Adipose tissue (tissue), 3 donors: ENCODE results near the gene ST8SIA4. TPM values are rescaled to one million over a fixed set of nuclear protein-coding genes. Genes with fewer than 3 reads are reported as not detected.

Experiments used
- H3K27ac ChIP-seq: one replicate; pipeline ENCODE4 v1.5.1; 2013; ENCODE audit warnings: low read depth, low read length
- WGBS, 3 donors: extraction: QIAGEN DNeasy Blood & Tissue Kit; methylation state at CpG; one replicate each; pipeline ENCODE4 v1.1.7; 2013; 5-methylcytosine and 5-hydroxymethylcytosine counted together
- polyA plus RNA-seq, 3 donors: library from polyadenylated mRNA; stranded (reverse); fragments of 200-250 nt; gene quantifications; one replicate each; pipeline ENCODE4 v1.2.3, GENCODE V29; 2013
- donor health status: healthy with polysubstance abuse.
- donor health status: Bipolar disorder and iron deficiency.
- donor health status: healthy.

Gene ST8SIA4
- polyA plus RNA-seq, 3 donors: 0.45 to 3.1 (median 2.7) TPM

GRCh38 chr5:100889165-100889743 is 13.8 kb downstream of the ST8SIA4 start:
- WGBS, 3 donors: 28 to 45% (median 31%) methylated on average over 4 of the region's 4 CpGs
- no peak overlapping the region for H3K27ac ChIP-seq

DNA sequence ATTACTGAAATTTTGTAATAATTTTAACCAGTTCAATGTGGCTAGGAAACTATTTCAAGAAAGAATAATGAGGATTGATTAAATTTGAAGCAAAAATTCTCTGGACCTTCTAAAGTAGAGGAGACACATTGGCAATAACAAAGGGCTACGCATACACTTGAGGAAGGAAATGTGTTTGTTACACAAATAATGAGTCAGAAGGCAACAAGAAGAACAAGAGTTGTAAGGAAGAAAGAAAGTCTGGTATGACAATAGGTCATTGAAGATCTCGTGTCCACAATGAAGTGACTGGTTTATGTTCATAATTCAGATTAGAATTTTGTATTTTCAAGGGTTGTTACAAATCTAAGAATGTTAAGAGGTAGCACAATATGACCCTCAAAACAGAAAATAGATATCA is 25.8 kb downstream of the ST8SIA4 start:
- no peak overlapping the region for H3K27ac ChIP-seq
- 49 to 81% (median 59%) methylated on average over 2 of the region's 2 CpGs for WGBS, 3 donors

DNA sequence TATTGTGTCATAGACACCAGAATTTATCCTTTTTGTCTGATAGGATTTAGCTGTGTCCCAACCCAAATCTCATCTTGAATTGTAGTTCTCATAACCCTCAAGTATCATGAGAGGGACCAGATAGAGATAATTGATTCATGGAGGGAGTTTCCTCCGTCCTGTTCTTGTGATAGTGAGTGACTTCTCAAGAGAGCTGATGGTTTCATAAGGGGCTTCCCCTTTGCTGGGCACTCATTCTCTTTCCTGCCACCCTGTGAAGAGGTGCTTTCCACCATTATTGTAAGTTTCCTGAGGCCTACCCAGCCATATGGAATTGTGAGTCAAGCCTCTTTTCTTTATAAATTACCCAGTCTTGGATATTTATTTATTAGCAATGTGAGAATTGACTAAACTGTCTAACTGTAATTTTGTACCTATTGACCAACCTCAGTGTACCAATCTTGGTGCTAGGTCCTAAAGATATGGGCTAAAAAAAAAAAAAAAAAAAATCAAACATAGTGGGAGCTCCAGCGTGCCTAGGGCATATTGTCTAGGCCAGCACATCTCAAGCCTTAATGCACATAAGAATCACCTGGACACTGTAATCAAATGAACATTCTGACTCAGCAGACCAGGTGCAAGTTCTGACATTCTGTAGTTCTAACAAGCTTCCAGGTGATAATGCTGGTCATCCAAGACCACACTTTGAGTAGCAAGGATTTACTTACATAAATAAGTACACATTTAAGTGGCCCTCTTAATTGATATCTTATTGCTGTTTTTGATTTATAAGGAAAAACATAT is 30.5 kb downstream of the ST8SIA4 start:
- no peak overlapping the region for H3K27ac ChIP-seq
- 80 to 84% (median 83%) methylated on average over 2 of the region's 2 CpGs for WGBS, 3 donors

GRCh38 chr5:100867039-100867562 is 36.0 kb downstream of the ST8SIA4 start:
- H3K27ac ChIP-seq: no peak overlapping the region
- WGBS, 3 donors: 79 to 95% (median 94%) methylated on average over 3 of the region's 3 CpGs

- no peak overlapping the region for H3K27ac ChIP-seq
- 38 to 79% (median 70%) methylated on average over 2 of the region's 2 CpGs for WGBS, 3 donors
Measured at GRCh38 chr5:100864931-100865330, 38.2 kb downstream of the ST8SIA4 start.

DNA sequence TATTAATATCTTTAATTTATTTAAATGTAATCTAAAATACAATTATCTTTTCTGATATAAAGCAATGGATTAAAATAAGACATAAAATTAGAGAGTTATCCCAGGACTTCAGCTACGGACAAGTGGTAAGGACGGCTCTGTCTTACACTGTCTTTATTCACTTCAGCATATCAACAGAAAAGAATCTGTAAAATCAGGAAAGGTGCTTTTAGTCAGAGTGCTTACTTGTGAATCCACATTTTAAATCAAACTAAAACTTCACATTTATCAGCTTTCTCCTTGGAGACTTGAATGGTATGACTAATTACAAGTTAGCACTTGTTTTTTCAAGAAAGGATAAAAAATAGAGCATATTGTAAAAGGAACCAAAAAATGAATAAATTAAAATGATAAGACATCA is 39.3 kb downstream of the ST8SIA4 start:
- H3K27ac ChIP-seq: no peak overlapping the region
- 90 to 99% (median 96%) methylated on average over 2 of the region's 2 CpGs for WGBS, 3 donors

DNA sequence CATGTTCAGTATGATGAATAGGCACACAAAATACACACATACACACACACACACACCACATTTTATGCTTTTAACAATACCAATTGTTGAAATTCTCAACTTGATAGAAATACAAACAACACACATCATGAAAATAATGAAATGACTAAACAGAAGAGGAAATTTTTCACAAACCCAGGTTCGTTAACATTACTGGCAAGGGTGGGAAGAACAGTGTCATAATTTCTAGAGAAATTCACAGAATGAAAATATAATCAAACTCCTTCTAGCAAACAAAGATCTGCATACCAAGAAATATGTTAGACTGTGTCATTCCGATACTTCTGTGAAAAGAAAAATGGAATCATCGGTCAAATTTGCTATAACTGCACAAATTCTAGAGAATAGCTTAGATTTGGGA is 41.9 kb downstream of the ST8SIA4 start:
- no peak overlapping the region for H3K27ac ChIP-seq
- 87 to 93% (median 91%) methylated on average over 3 of the region's 3 CpGs for WGBS, 3 donors

GRCh38 chr5:100860407-100860806 is 42.7 kb downstream of the ST8SIA4 start:
- no peak overlapping the region for H3K27ac ChIP-seq
- WGBS, 3 donors: 79 to 87% (median 85%) methylated on average over 1 of the region's 1 CpG

- 70 to 75% (median 71%) methylated on average over 1 of the region's 1 CpG for WGBS, 3 donors
- no peak overlapping the region for H3K27ac ChIP-seq
Measured at GRCh38 chr5:100858987-100859545, 44.0 kb downstream of the ST8SIA4 start.

DNA sequence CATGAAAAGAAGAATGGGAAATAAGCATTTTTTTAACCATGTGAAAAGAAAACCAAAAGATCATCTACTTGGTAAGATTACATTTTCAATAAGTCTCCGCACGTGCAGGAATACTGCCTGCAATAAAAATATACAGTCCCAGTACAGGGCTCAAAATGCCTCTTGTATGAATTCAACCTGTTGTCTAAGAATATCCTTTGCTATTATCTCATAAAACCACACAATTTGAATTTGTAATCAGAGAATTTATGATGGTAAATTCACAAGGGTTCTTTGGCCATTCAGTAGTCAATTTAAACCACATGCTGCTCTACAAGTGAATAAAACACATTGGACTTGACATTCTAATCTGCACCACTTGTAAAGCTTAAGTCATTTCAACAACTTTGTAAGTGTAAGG is 46.6 kb downstream of the ST8SIA4 start:
- WGBS, 3 donors: 88 to 96% (median 92%) methylated on average over 2 of the region's 2 CpGs
- H3K27ac ChIP-seq: no peak overlapping the region

- 68 to 87% (median 86%) methylated on average over 6 of the region's 6 CpGs for WGBS, 3 donors
- no peak overlapping the region for H3K27ac ChIP-seq
Measured at GRCh38 chr5:100855937-100856430, 47.1 kb downstream of the ST8SIA4 start.

- 85 to 90% (median 88%) methylated on average over 1 of the region's 1 CpG for WGBS, 3 donors
Measured at GRCh38 chr5:100855295-100855694, 47.8 kb downstream of the ST8SIA4 start.

GRCh38 chr5:100854591-100854990 is 48.5 kb downstream of the ST8SIA4 start:
- H3K27ac ChIP-seq: no peak overlapping the region

More at GRCh38 chr5:100855295-100855694, 47.8 kb downstream of the ST8SIA4 start:
- H3K27ac ChIP-seq: no peak overlapping the region

- H3K27ac ChIP-seq: no peak overlapping the region
Measured at GRCh38 chr5:100853582-100853981, 49.5 kb downstream of the ST8SIA4 start.

GRCh38 chr5:100852988-100853449 is 50.1 kb downstream of the ST8SIA4 start:
- no peak overlapping the region for H3K27ac ChIP-seq
- 48 to 74% (median 54%) methylated on average over 3 of the region's 3 CpGs for WGBS, 3 donors

- H3K27ac ChIP-seq: no peak overlapping the region
- WGBS, 3 donors: 95 to 99% (median 97%) methylated on average over 8 of the region's 8 CpGs
Measured at GRCh38 chr5:100852051-100852450, 51.0 kb downstream of the ST8SIA4 start.

DNA sequence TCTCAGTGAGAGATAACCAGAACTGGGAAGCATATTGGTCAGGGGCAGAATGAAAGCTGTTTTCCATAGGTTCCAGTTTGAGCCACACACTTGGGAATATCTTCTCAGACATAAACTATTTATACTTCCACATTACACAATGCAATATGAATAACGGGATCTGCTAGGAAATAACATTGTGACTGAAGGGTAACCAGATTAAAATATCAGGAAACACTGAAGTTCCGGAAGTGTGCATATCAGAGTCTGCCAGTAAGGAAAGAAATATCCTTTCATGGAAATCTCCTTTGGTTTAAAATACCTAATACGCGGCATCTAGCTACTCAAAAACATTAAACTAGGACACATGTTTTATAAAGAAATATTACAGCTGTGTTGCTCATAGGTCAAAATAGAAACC is 56.3 kb downstream of the ST8SIA4 start:
- WGBS, 3 donors: 14 to 55% (median 20%) methylated on average over 4 of the region's 4 CpGs
- H3K27ac ChIP-seq: no peak overlapping the region

- 57 to 65% (median 58%) methylated on average over 2 of the region's 2 CpGs for WGBS, 3 donors
- no peak overlapping the region for H3K27ac ChIP-seq
Measured at GRCh38 chr5:100842080-100842479, 61.0 kb downstream of the ST8SIA4 start.

GRCh38 chr5:100841358-100842076 is 61.6 kb downstream of the ST8SIA4 start:
- WGBS, 3 donors: 64 to 72% (median 68%) methylated on average over 4 of the region's 4 CpGs
- H3K27ac ChIP-seq: no peak overlapping the region
